DND-41 (cell line): ENCODE results near the gene DSCAML1.

ENCODE experiments used
- ATAC-seq: fragments of 200-7000 bp; cut with Tn5 transposase; 3 replicates; pipeline ENCODE4 v1.9.1; 2021; ENCODE audit warnings: low read depth; ENCODE audit not compliant: insufficient read depth
- DNase-seq: peaks from one replicate; pipeline ENCODE4 v3.0.0-alpha.2; 2020
- H2AFZ ChIP-seq: 2 replicates; pipeline ENCODE4 v1.6.0; 2012; ENCODE audit warnings: low read depth, low read length
- H3K27ac ChIP-seq: 2 replicates; pipeline ENCODE4 v1.5.1; 2012; ENCODE audit warnings: low read length, inconsistent platforms
- H3K27me3 ChIP-seq: fragments of 200-600 bp; sonication (generic); 2 replicates; pipeline ENCODE4 v1.6.0; 2012; ENCODE audit warnings: low read length, mild to moderate bottlenecking, inconsistent platforms; ENCODE audit not compliant: insufficient read depth, poor library complexity
- H3K36me3 ChIP-seq: 2 replicates; pipeline ENCODE4 v1.5.1; 2012; ENCODE audit warnings: low read length, inconsistent platforms; ENCODE audit not compliant: insufficient read depth
- H3K4me1 ChIP-seq: 2 replicates; pipeline ENCODE4 v1.5.1; 2012; ENCODE audit warnings: mild to moderate bottlenecking, low read length; ENCODE audit not compliant: insufficient read depth
- H3K4me2 ChIP-seq: 2 replicates; pipeline ENCODE4 v1.6.0; 2012; ENCODE audit warnings: mild to moderate bottlenecking, moderate library complexity, low read length, inconsistent platforms; ENCODE audit not compliant: insufficient read depth
- H3K4me3 ChIP-seq, 2 experiments: fragments of 200-600 bp in 1 of 2; shearing (Covaris generic) in 1 of 2; 2 replicates each; pipeline ENCODE4 v1.5.1; 2012 to 2016; ENCODE audit warnings: inconsistent platforms in 2 of 2, low read length in 2 of 2, mild to moderate bottlenecking in 2 of 2, low read depth in 1 of 2, moderate library complexity in 1 of 2
- H3K79me2 ChIP-seq: 2 replicates; pipeline ENCODE4 v1.6.0; 2012; ENCODE audit warnings: low read length, inconsistent platforms; ENCODE audit not compliant: insufficient read depth
- H3K9ac ChIP-seq: 2 replicates; pipeline ENCODE4 v1.6.0; 2012; ENCODE audit warnings: low read depth, mild to moderate bottlenecking, inconsistent platforms, low read length, moderate library complexity
- H3K9me3 ChIP-seq: 2 replicates; pipeline ENCODE4 v1.5.1; 2012; ENCODE audit warnings: low read length, moderate library complexity, mild to moderate bottlenecking, inconsistent platforms; ENCODE audit not compliant: insufficient read depth, severe bottlenecking
- H4K20me1 ChIP-seq: 2 replicates; pipeline ENCODE4 v1.6.0; 2012; ENCODE audit warnings: low read length; ENCODE audit not compliant: insufficient read depth
- EZH2 ChIP-seq: IDR thresholded peaks from 3 replicates; pipeline ENCODE4 v1.6.1; 2012; ENCODE audit warnings: borderline replicate concordance, low read depth, mild to moderate bottlenecking, moderate library complexity, low read length, inconsistent platforms; ENCODE audit not compliant: severe bottlenecking
- TF ChIP-seq, protein P1 (sequence below): IDR thresholded peaks from 2 replicates; pipeline ENCODE4 v1.5.1; 2012; ENCODE audit warnings: borderline replicate concordance, low read length, moderate library complexity, mild to moderate bottlenecking; ENCODE audit not compliant: poor library complexity, severe bottlenecking; ENCODE audit errors: extremely low read depth

Gene DSCAML1

DNA sequence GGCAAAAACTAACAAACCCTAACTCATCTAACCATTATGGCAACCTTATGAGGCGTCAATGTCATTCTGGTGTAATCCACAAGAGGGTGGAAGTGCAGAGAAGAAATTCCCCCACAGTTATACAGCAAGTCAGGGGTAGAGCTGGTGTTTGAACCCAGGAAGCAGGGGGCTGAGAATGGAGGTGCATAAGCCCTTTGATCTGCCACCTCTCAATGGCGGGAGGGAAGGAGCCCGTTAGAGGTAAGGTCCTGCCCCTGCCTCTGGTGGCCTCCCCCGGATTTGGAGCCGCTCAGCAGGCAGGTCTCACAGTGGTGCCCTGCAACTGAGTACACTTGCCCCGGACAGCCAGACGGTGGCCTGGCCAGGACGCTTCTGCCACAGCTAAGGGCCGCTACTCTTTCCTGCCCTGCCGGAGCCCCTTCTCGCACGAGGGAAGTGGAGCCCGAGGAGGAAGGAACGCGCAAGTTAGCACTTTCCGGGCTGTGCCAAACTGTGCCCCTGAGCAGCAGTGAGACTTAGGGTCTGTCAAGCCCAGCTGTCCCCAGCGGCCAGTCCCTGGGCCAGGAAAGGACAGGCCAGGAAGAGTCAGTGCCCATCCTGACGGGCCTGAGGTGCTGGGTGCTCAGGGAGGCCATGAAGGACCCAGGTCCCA, 26.4 kb upstream of the DSCAML1 start:
- H3K79me2 ChIP-seq: peaks cover 65% of the 10 kb centered on the region
- H3K9ac ChIP-seq: peak overlapping the region; percentile 82
- no peaks in the 10 kb centered on the region for H3K9me3 ChIP-seq
- H3K36me3 ChIP-seq: peaks cover 57% of the 10 kb centered on the region
- H3K27ac ChIP-seq: peak overlapping the region; percentile 97
- no peaks in the 10 kb centered on the region for H3K27me3 ChIP-seq
- H2AFZ ChIP-seq: peak overlapping the region; percentile 46; the same call in 1 of the 2 replicates
- H4K20me1 ChIP-seq: no peaks in the 10 kb centered on the region
- H3K4me2 ChIP-seq: peak overlapping the region; percentile 64
- ATAC-seq (peak; percentile 54), DNase-seq (peak; percentile 88)
- TF ChIP-seq EZH2: no peak
- TF ChIP-seq, protein P1, sequence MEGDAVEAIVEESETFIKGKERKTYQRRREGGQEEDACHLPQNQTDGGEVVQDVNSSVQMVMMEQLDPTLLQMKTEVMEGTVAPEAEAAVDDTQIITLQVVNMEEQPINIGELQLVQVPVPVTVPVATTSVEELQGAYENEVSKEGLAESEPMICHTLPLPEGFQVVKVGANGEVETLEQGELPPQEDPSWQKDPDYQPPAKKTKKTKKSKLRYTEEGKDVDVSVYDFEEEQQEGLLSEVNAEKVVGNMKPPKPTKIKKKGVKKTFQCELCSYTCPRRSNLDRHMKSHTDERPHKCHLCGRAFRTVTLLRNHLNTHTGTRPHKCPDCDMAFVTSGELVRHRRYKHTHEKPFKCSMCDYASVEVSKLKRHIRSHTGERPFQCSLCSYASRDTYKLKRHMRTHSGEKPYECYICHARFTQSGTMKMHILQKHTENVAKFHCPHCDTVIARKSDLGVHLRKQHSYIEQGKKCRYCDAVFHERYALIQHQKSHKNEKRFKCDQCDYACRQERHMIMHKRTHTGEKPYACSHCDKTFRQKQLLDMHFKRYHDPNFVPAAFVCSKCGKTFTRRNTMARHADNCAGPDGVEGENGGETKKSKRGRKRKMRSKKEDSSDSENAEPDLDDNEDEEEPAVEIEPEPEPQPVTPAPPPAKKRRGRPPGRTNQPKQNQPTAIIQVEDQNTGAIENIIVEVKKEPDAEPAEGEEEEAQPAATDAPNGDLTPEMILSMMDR: peak; percentile 87
- peak overlapping the region in 1 of 2 experiments; percentile 53; a peak in 3 of 4 replicates for H3K4me3 ChIP-seq
- peaks cover 86% of the 10 kb centered on the region for H3K4me1 ChIP-seq

DNA sequence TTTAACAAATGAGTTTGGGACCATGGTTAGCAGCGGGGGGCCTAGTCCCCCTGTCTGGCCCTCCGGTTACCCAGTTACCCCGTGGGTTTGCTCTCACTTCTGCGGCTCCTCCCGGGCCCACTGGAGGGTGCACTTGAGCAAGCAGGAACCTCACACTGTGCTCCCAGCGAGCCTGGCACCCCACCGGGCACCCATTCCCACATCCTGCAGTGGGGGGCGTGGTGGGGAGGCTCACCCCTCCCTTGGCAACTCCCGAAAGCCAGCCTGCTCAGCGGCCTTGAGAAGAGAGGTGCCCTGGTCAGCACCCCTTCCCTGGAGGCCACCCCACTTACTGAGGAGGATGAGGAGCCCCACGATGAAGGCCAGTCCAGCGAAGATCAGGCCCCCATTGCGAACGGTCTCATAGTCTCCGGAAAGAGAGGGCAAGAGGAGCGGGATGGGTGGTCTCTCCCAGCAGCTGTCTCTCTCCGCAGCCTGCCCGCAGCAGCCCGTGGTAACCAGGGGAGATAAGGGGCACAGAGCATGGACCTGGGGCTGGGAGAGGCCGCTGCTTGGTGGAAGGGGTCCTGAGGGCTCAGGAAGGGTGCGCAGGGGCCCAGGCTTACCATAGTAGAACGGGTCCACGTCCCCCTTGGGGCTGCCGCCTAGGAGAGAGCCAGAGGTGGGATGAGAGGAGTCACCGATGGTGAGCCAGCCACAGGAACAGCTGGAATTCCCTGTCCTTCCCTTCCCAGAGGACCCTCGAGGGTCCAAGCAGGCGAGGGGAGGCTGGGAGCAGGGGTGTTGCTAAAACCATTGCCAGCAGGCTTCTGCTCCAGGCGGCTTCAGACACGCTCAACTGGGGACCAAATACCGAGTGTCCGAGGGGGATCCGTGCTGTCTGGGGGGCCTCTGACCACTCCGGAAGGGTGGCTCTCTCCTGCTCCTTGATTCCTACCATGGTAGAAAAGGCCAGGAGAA, 25.3 kb upstream of the DSCAML1 start:
- H3K27me3 ChIP-seq: no peaks in the 10 kb centered on the region
- peaks cover 85% of the 10 kb centered on the region for H3K4me1 ChIP-seq
- TF ChIP-seq EZH2: no peak
- TF ChIP-seq, protein P1: peak; percentile 86
- no peaks in the 10 kb centered on the region for H4K20me1 ChIP-seq
- peaks cover 55% of the 10 kb centered on the region for H3K79me2 ChIP-seq
- H3K27ac ChIP-seq: peak overlapping the region; percentile 97
- H2AFZ ChIP-seq: no peak overlapping the region
- H3K36me3 ChIP-seq: peaks cover 66% of the 10 kb centered on the region
- H3K9me3 ChIP-seq: no peaks in the 10 kb centered on the region
- peak overlapping the region in 1 of 2 experiments; percentile 53; a peak in 2 of 4 replicates for H3K4me3 ChIP-seq
- peak overlapping the region; percentile 64 for H3K4me2 ChIP-seq
- H3K9ac ChIP-seq: peak overlapping the region; percentile 82
- peak; percentile 84 for DNase-seq
- peak; percentile 18; the same call in 2 of the 3 replicates for ATAC-seq

DNA sequence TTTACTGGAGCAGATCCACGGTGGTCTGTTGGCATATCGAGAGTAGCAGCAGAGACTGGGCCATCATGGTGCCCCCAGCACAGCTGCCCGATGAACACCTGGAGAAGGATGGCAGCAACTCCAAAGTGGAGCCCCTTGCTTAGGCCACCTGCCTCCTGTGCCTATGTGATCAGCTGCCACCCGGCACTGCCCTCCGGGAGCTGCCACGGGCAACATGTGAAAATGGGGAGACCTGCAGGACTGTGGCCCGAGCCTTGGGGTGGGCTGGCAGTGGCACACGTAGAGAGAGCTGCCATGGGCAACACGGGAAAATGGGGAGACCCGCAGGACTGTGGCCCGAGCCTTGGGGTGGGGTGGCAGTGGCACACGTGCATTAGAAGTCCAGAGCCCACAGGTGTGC, 24.4 kb upstream of the DSCAML1 start:
- no peaks in the 10 kb centered on the region for H3K9me3 ChIP-seq
- peaks cover 72% of the 10 kb centered on the region for H3K36me3 ChIP-seq
- H3K9ac ChIP-seq: peak overlapping the region; percentile 82; the same call in 1 of the 2 replicates
- ATAC-seq: no peak
- no peak overlapping the region for H3K4me3 ChIP-seq
- TF ChIP-seq EZH2: no peak
- TF ChIP-seq, protein P1: no peak
- H4K20me1 ChIP-seq: no peaks in the 10 kb centered on the region; the same call in 1 of the 2 replicates
- no peaks in the 10 kb centered on the region for H3K27me3 ChIP-seq
- no peak overlapping the region for H3K4me2 ChIP-seq
- H3K4me1 ChIP-seq: peaks cover 87% of the 10 kb centered on the region
- no peak for DNase-seq
- H3K27ac ChIP-seq: peak overlapping the region; percentile 97
- H3K79me2 ChIP-seq: peaks cover 46% of the 10 kb centered on the region
- no peak overlapping the region for H2AFZ ChIP-seq
